PC-9 (cell line): ENCODE results near the gene TSC1. TPM values are rescaled to one million over a fixed set of nuclear protein-coding genes. Genes with fewer than 3 reads are reported as not detected.

Experiments used
- BruUV-seq: library from RNA; stranded (reverse); fragments of 400-500 nt; replicated peaks from 2 replicates; lab custom pipeline; 2021; lab: Mats Ljungman, UMichigan
- CTCF ChIA-PET: fragments of 300-600 bp; sonication (Branson Sonifier 250); formaldehyde crosslinking; loops from one replicate; lab custom pipeline; 2022; ENCODE audit warnings: antibody characterized with exemption; lab: Charles Lee
- POLR2A ChIA-PET: fragments of 300-600 bp; sonication (Branson Sonifier 250); formaldehyde crosslinking; loops from one replicate; lab custom pipeline; 2022; ENCODE audit warnings: antibody characterized with exemption; ENCODE audit not compliant: unreplicated experiment; lab: Charles Lee
- DNase-seq, 2 experiments: peaks; one replicate each; pipeline versions ENCODE4 v3.0.0 to v3.0.0-alpha.2; 2015 to 2022; ENCODE audit warnings: mixed read lengths in 1 of 2
- H2AFZ ChIP-seq: fragments of 200-600 bp; sonication (generic); 2 replicates; pipeline ENCODE4 v1.8.1; 2017; ENCODE audit warnings: antibody characterized with exemption
- H3F3A ChIP-seq: fragments of 200-600 bp; sonication (generic); 2 replicates; pipeline ENCODE4 v1.8.1; 2017; ENCODE audit warnings: antibody characterized with exemption, mild to moderate bottlenecking, low read depth; ENCODE audit not compliant: insufficient read depth
- H3K27ac ChIP-seq: fragments of 200-600 bp; sonication (generic); 2 replicates; pipeline ENCODE4 v1.6.1; 2016; ENCODE audit warnings: mixed run types
- H3K27me3 ChIP-seq: fragments of 200-600 bp; sonication (generic); 2 replicates; pipeline ENCODE4 v1.6.1; 2016; ENCODE audit warnings: low read depth, mixed run types; ENCODE audit not compliant: insufficient read depth
- H3K36me3 ChIP-seq: fragments of 200-600 bp; sonication (generic); 2 replicates; pipeline ENCODE4 v1.6.1; 2016; ENCODE audit warnings: low read depth, mixed run types
- H3K4me1 ChIP-seq: fragments of 200-600 bp; sonication (generic); replicated peaks from 2 replicates; pipeline ENCODE4 v1.6.1; 2016; ENCODE audit warnings: mixed run types; ENCODE audit not compliant: insufficient read depth
- H3K4me2 ChIP-seq: fragments of 200-600 bp; sonication (generic); 2 replicates; pipeline ENCODE4 v1.6.1; 2017; ENCODE audit warnings: mixed run types
- H3K4me3 ChIP-seq: fragments of 200-600 bp; sonication (generic); 2 replicates; pipeline ENCODE4 v1.6.1; 2016; ENCODE audit warnings: mixed run types
- H3K79me2 ChIP-seq: fragments of 200-600 bp; sonication (generic); 2 replicates; pipeline ENCODE4 v1.6.1; 2017; ENCODE audit warnings: low read depth, mixed run types
- H3K9me2 ChIP-seq: fragments of 200-600 bp; sonication (generic); 2 replicates; pipeline ENCODE4 v1.8.1; 2017; ENCODE audit warnings: mild to moderate bottlenecking; ENCODE audit not compliant: insufficient read depth
- H3K9me3 ChIP-seq: fragments of 200-600 bp; sonication (generic); 2 replicates; pipeline ENCODE4 v1.8.1; 2016; ENCODE audit warnings: low read depth; ENCODE audit not compliant: insufficient read depth
- H4K20me1 ChIP-seq: fragments of 200-600 bp; sonication (generic); 2 replicates; pipeline ENCODE4 v1.8.1; 2017; ENCODE audit not compliant: insufficient read depth
- CTCF ChIP-seq: fragments of 200-600 bp; sonication (generic); conservative IDR thresholded peaks from 2 replicates; pipeline ENCODE4 v1.6.1; 2017; ENCODE audit warnings: mixed run types, antibody characterized with exemption, mild to moderate bottlenecking, moderate library complexity
- EZH2 ChIP-seq: fragments of 200-600 bp; sonication (generic); IDR thresholded peaks from 2 replicates; pipeline ENCODE4 v1.8.0; 2017; ENCODE audit warnings: antibody characterized with exemption, low read depth
- intact Hi-C: fragments of 100-400 bp; cut with micrococcal nuclease; formaldehyde crosslinking; loops from one replicate; pipeline ENCODE4 v1.10.0; 2022; ENCODE audit not compliant: unreplicated experiment
- total RNA-seq: library from RNA; stranded (reverse); gene quantifications from 2 replicates; pipeline ENCODE4 v1.2.3, GENCODE V29; 2021

Gene TSC1
- total RNA-seq, 1 experiment from 2014 or later: 61.0 TPM

- no peak overlapping the region for H3K4me3 ChIP-seq
- ChIA-PET POLR2A (no interaction called here), CTCF (interaction anchor here (0.6 to 0.7 kb wide), 3 partner anchors 23 to 1219 kb away, joined by 9 to 12 read pairs (median 9); no protein-coding TSS in a partner anchor)
- no TSS peak for BruUV-seq
- peaks cover 8% of the 10 kb centered on the region; the same call in 1 of the 2 replicates for H4K20me1 ChIP-seq
- H3K36me3 ChIP-seq: peaks cover 25% of the 10 kb centered on the region; the same call in 1 of the 2 replicates
- H3K4me1 ChIP-seq: peaks cover 19% of the 10 kb centered on the region
- no peaks in the 10 kb centered on the region for H3K9me2 ChIP-seq
- H3K27me3 ChIP-seq: no peaks in the 10 kb centered on the region
- peaks cover 13% of the 10 kb centered on the region; the same call in 1 of the 2 replicates for H3F3A ChIP-seq
- H3K79me2 ChIP-seq: no peaks in the 10 kb centered on the region
- H3K27ac ChIP-seq: no peak overlapping the region
- no peak for TF ChIP-seq EZH2
- TF ChIP-seq CTCF: no peak
- no peak for DNase-seq
- H3K9me3 ChIP-seq: no peaks in the 10 kb centered on the region
- intact Hi-C loops: no loop called here
- no peak overlapping the region for H3K4me2 ChIP-seq
- H2AFZ ChIP-seq: no peak overlapping the region
These were observed 47.5 kb downstream of the TSC1 start for GRCh38 chr9:132896906-132897305.

- Histone ChIP-seq H3K4me2 (no peak overlapping the region), H3K79me2 (no peaks in the 10 kb centered on the region), H3K9me3 (no peaks in the 10 kb centered on the region), H4K20me1 (peaks cover 4% of the 10 kb centered on the region; the same call in 1 of the 2 replicates), H3K27me3 (no peaks in the 10 kb centered on the region), H2AFZ (no peak overlapping the region), H3K36me3 (peaks cover 24% of the 10 kb centered on the region; the same call in 1 of the 2 replicates), H3K9me2 (no peaks in the 10 kb centered on the region), H3K4me3 (no peak overlapping the region), H3K4me1 (peaks cover 19% of the 10 kb centered on the region), H3F3A (peaks cover 13% of the 10 kb centered on the region; the same call in 1 of the 2 replicates), H3K27ac (no peak overlapping the region)
- CTCF ChIA-PET: no interaction called here
- BruUV-seq: no TSS peak
- intact Hi-C loops: no loop called here
- DNase-seq: no peak
- POLR2A ChIA-PET: no interaction called here
- no peak for TF ChIP-seq CTCF
- TF ChIP-seq EZH2: no peak
These were observed 48.2 kb downstream of the TSC1 start for GRCh38 chr9:132896264-132896663.

- Histone ChIP-seq H3K9me2 (no peaks in the 10 kb centered on the region), H3K79me2 (no peaks in the 10 kb centered on the region), H3K27me3 (no peaks in the 10 kb centered on the region), H3K4me1 (peaks cover 19% of the 10 kb centered on the region), H4K20me1 (peaks cover 3% of the 10 kb centered on the region; the same call in 1 of the 2 replicates), H3K36me3 (peaks cover 16% of the 10 kb centered on the region; the same call in 1 of the 2 replicates), H3K4me3 (no peak overlapping the region), H3F3A (peaks cover 13% of the 10 kb centered on the region; the same call in 1 of the 2 replicates), H3K4me2 (peak overlapping the region; percentile 39), H2AFZ (no peak overlapping the region), H3K9me3 (no peaks in the 10 kb centered on the region), H3K27ac (no peak overlapping the region)
- no TSS peak for BruUV-seq
- intact Hi-C loops: no loop called here
- POLR2A ChIA-PET: interaction anchor here (0.6 kb wide), 2 partner anchors 15 to 135 kb away, joined by 3 to 4 read pairs; no protein-coding TSS in a partner anchor
- CTCF ChIA-PET: no interaction called here
- DNase-seq: peak; percentile 44 to 74
- TF ChIP-seq EZH2 (no peak), CTCF (no peak)
These were observed 49.3 kb downstream of the TSC1 start for GRCh38 chr9:132894862-132895835.
